ENCODE measurements around the gene ITIH6. TPM values are rescaled to one million over a fixed set of nuclear protein-coding genes. Genes with fewer than 3 reads are reported as not detected.

ITIH6 gene
- total RNA-seq, 2 donors from 2014 or later, result not detected

DNA sequence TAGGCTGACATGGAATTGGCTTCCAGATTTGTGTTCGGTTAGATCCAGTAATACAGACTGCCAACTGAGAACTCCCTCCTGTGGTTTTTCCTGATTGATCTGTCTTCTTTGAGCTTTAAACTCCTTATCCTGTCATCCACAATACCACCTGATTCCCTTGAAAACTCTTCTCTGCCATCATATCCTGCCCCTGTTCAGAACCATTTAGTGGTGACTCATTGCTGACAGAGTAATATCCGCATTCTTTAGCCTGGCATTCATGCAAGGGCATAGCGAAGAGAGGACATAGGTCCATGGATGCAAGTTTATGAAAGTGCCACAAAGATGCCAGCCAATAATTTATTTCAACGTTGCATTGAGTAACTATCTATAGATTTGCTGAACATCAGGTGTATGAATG lies 76.6 kb downstream of the ITIH6 start:
- Histone ChIP-seq H3K36me3 (no peaks in the 10 kb centered on the region), H3K4me1 (ENCODE audit: control insufficient read depth in 1 of 2, low read depth in 2 of 2) (no peaks in the 10 kb centered on the region), H3K27me3 (replicated peaks; ENCODE audit: insufficient read depth) (no peaks in the 10 kb centered on the region), H3K4me3 (no peak overlapping the region), H3K27ac (no peak overlapping the region), H3K9me3 (no peaks in the 10 kb centered on the region)
- ATAC-seq (ENCODE audit: insufficient number of reproducible peaks, low FRiP score, low read depth), result no peak
- TF ChIP-seq, protein P1, sequence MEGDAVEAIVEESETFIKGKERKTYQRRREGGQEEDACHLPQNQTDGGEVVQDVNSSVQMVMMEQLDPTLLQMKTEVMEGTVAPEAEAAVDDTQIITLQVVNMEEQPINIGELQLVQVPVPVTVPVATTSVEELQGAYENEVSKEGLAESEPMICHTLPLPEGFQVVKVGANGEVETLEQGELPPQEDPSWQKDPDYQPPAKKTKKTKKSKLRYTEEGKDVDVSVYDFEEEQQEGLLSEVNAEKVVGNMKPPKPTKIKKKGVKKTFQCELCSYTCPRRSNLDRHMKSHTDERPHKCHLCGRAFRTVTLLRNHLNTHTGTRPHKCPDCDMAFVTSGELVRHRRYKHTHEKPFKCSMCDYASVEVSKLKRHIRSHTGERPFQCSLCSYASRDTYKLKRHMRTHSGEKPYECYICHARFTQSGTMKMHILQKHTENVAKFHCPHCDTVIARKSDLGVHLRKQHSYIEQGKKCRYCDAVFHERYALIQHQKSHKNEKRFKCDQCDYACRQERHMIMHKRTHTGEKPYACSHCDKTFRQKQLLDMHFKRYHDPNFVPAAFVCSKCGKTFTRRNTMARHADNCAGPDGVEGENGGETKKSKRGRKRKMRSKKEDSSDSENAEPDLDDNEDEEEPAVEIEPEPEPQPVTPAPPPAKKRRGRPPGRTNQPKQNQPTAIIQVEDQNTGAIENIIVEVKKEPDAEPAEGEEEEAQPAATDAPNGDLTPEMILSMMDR (IDR thresholded peaks at IDR 0.05), result no peak
- no peak for DNase-seq (ENCODE audit: low spot score)

DNA sequence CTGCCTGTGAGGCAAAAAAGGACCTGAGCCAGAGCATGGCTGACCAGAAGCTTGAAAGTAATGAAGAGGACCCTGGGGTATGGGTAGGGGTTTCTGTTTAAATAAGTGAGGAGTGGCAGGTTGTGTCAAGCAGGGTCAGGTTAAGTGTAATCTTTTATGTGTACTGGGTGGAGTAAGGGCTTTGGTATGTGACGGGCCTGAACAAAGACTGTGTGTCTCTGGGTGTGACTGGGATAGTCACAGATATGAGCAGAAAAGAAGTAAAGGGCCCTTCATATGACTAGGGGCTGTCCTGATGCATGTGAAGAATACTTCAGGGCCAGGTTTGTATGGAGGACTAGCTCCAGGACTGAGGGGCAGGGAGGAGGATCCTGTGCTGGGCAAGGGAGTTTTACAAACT lies 82.4 kb downstream of the ITIH6 start:
- ATAC-seq (ENCODE audit: insufficient number of reproducible peaks, low FRiP score, low read depth), result no peak
- TF ChIP-seq, protein P1 (IDR thresholded peaks at IDR 0.05), result no peak

DNA sequence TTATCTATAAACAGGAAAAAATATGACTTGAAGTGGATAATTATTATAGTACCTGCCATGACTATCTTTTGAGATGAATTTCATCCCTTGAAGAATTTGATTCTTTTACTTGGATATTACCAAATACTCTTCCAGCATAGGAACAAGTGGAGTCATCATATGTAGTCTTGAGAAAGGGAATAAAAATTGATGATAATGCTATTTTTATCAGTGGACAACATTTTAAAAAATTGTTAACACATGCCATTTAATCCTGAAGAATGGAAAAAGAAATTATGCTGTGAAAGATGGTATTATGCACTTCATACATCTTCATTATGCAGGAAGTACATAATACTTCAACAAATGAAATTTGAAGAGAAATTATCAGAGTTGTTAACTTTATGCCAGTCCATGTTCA lies 83.6 kb downstream of the ITIH6 start:
- ATAC-seq (ENCODE audit: insufficient number of reproducible peaks, low FRiP score, low read depth) (no peak), DNase-seq (ENCODE audit: low spot score) (no peak)
- Histone ChIP-seq H3K4me1 (ENCODE audit: control insufficient read depth in 1 of 2, low read depth in 2 of 2) (no peaks in the 10 kb centered on the region), H3K27ac (no peak overlapping the region), H3K9me3 (no peaks in the 10 kb centered on the region), H3K27me3 (replicated peaks; ENCODE audit: insufficient read depth) (no peaks in the 10 kb centered on the region), H3K4me3 (no peak overlapping the region), H3K36me3 (no peaks in the 10 kb centered on the region)
- TF ChIP-seq, protein P1 (IDR thresholded peaks at IDR 0.05), result no peak

More for the DNA sequence above, 82.4 kb downstream of the ITIH6 start:
- no peaks in the 10 kb centered on the region for H3K4me1 ChIP-seq (ENCODE audit: control insufficient read depth in 1 of 2, low read depth in 2 of 2)
- no peaks in the 10 kb centered on the region for H3K27me3 ChIP-seq (replicated peaks; ENCODE audit: insufficient read depth)
- H3K4me3 ChIP-seq, result no peak overlapping the region
- no peaks in the 10 kb centered on the region for H3K9me3 ChIP-seq
- no peak overlapping the region for H3K27ac ChIP-seq
- H3K36me3 ChIP-seq, result no peaks in the 10 kb centered on the region
- no peak for DNase-seq (ENCODE audit: low spot score)

DNA sequence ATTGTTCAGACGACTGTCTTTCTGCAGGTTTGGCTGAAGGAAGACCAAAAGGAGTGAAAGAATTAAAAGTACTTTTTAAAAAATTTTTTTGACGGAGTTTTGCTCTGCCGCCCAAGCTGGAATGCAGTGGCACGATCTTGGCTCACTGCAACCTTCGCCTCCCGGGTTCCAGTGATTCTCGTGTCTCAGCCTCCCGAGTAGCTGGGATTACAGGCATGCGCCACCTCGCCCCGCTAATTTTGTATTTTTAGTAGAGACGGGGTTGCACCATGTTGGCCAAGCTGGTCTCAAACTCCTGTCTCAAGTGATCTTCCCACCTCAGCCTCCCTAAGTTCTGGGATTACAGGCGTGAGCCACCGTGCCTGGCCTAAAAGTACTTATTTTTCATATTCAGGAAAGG lies 86.3 kb downstream of the ITIH6 start:
- H3K36me3 ChIP-seq, result no peaks in the 10 kb centered on the region
- ATAC-seq (ENCODE audit: insufficient number of reproducible peaks, low FRiP score, low read depth) (no peak), DNase-seq (ENCODE audit: low spot score) (no peak)
- TF ChIP-seq, protein P1 (IDR thresholded peaks at IDR 0.05), result no peak
- H3K9me3 ChIP-seq, result no peaks in the 10 kb centered on the region
- H3K27me3 ChIP-seq (replicated peaks; ENCODE audit: insufficient read depth), result no peaks in the 10 kb centered on the region
- no peak overlapping the region for H3K27ac ChIP-seq
- no peaks in the 10 kb centered on the region for H3K4me1 ChIP-seq (ENCODE audit: control insufficient read depth in 1 of 2, low read depth in 2 of 2)
- no peak overlapping the region for H3K4me3 ChIP-seq

DNA sequence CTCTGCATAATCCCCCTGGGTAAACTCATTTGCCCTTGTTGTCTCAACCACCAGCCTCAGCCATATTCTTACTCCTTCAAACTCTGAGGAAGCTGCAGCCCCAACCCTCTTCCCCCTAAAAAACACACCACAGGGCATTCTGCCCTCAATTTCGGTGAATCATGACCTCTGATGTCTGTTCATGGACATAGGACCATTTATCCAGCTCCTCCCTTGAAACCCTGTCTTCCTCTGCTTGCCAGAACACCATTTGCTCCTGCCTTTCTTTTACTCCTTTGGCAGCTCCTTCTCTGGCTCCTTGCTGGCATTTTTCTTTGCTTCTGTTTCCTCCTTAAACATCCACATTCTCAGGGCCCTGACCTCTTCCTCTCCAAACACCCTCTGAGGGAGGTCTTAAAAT lies 87.1 kb downstream of the ITIH6 start:
- Histone ChIP-seq H3K4me3 (no peak overlapping the region), H3K36me3 (no peaks in the 10 kb centered on the region), H3K27me3 (replicated peaks; ENCODE audit: insufficient read depth) (no peaks in the 10 kb centered on the region), H3K27ac (no peak overlapping the region), H3K4me1 (ENCODE audit: control insufficient read depth in 1 of 2, low read depth in 2 of 2) (no peaks in the 10 kb centered on the region), H3K9me3 (no peaks in the 10 kb centered on the region)
- TF ChIP-seq, protein P1 (IDR thresholded peaks at IDR 0.05), result no peak
- no peak for ATAC-seq (ENCODE audit: insufficient number of reproducible peaks, low FRiP score, low read depth)
- no peak for DNase-seq (ENCODE audit: low spot score)
